ENCODE results near the gene TMEM175. TPM values are rescaled to one million over a fixed set of nuclear protein-coding genes. Genes with fewer than 3 reads are reported as not detected.

The TMEM175 gene
- total RNA-seq, 3 donors from 2014 or later: 30.1 to 39.0 (median 37.5) TPM

DNA sequence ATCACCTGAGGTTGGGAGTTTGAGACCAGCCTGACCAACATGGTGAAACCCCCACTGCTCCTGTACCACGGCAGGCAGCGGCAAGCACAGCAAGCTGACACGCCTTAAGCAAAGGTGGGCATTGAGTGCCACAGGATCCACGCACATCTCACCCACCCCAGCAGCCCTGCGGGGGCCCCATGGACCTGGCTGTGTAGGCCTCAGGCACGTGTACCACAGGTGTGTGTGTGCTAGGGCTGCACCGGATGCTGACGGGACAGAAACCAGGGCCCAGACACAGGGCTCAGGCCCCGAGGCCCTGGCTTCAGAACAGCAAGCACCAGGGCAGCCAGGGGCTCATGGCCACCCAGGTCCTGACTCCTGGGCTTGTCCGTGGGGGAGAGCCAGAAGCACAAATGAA lies 46.9 kb upstream of the TMEM175 start:
- Histone ChIP-seq H3K4me3 (no peak overlapping the region), H3K9me3 (no peaks in the 10 kb centered on the region), H3K36me3 (ENCODE audit: low read depth) (peaks cover 7% of the 10 kb centered on the region), H3K4me1 (ENCODE audit: low read depth) (no peaks in the 10 kb centered on the region)
- ATAC-seq: no peak
- TF ChIP-seq, protein P1, sequence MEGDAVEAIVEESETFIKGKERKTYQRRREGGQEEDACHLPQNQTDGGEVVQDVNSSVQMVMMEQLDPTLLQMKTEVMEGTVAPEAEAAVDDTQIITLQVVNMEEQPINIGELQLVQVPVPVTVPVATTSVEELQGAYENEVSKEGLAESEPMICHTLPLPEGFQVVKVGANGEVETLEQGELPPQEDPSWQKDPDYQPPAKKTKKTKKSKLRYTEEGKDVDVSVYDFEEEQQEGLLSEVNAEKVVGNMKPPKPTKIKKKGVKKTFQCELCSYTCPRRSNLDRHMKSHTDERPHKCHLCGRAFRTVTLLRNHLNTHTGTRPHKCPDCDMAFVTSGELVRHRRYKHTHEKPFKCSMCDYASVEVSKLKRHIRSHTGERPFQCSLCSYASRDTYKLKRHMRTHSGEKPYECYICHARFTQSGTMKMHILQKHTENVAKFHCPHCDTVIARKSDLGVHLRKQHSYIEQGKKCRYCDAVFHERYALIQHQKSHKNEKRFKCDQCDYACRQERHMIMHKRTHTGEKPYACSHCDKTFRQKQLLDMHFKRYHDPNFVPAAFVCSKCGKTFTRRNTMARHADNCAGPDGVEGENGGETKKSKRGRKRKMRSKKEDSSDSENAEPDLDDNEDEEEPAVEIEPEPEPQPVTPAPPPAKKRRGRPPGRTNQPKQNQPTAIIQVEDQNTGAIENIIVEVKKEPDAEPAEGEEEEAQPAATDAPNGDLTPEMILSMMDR (IDR thresholded peaks at IDR 0.05): no peak
- DNase-seq: no peak
- intact Hi-C loops (cut with DNase I, micrococcal nuclease): no loop called here

DNA sequence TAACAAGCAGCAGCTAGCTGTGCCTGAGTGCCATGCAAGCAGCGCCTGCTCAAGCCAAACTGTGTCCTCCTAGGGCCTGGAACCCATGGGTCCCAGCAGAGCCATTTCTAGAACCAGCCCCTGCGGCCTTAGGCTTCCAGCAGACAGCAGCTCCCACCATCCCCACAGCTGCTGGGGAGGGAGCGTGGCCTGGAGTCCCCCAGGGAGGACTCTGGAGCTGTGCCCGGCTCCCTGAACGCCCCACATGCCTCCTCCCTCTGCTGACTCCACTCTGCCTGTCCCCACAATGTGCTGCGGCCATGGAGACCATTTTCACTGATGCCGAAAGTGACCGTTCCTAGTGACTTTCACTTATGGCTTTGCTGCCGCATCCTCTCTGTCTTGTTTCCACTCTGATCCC lies 46.0 kb upstream of the TMEM175 start:
- no peak overlapping the region for H3K4me3 ChIP-seq
- TF ChIP-seq, protein P1 (IDR thresholded peaks at IDR 0.05): no peak
- ATAC-seq: no peak
- no peaks in the 10 kb centered on the region for H3K4me1 ChIP-seq (ENCODE audit: low read depth)
- intact Hi-C loops (cut with DNase I, micrococcal nuclease): no loop called here
- H3K9me3 ChIP-seq: no peaks in the 10 kb centered on the region
- DNase-seq: no peak
- peaks cover 7% of the 10 kb centered on the region for H3K36me3 ChIP-seq (ENCODE audit: low read depth)

DNA sequence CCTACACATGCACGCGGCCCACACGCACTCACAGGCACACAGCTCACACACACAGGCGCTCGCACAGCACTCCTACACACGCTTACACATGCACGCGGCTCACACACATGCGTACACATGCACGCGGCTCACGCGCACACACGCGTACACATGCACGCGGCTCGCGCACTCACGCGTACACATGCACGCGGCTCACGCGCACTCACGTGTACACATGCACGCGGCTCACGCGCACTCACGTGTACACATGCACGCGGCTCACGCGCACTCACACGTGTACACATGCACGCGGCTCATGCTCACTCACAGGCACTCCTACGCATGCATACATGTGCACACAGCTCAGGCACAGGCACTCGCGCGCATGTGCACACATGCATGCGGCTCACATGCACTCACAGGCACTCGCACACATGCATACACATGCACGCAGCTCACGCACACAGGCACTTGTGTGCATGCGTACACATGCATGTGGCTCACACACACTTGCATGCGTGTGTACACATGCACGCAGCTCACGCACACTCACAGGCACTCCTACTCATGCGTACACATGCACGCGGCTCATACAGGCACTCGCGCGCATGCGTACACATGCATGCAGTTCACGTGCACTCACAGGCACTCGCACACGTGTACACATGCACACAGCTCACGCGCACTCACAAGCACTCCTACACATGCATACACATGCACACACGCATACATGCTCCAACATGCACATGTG lies 45.1 kb upstream of the TMEM175 start:
- H3K9me3 ChIP-seq: no peaks in the 10 kb centered on the region
- H3K4me1 ChIP-seq (ENCODE audit: low read depth): no peaks in the 10 kb centered on the region
- TF ChIP-seq, protein P1 (IDR thresholded peaks at IDR 0.05): no peak
- DNase-seq (no peak), ATAC-seq (no peak)
- no peak overlapping the region for H3K4me3 ChIP-seq
- intact Hi-C loops (cut with DNase I, micrococcal nuclease): no loop called here
- H3K36me3 ChIP-seq (ENCODE audit: low read depth): peaks cover 3% of the 10 kb centered on the region

DNA sequence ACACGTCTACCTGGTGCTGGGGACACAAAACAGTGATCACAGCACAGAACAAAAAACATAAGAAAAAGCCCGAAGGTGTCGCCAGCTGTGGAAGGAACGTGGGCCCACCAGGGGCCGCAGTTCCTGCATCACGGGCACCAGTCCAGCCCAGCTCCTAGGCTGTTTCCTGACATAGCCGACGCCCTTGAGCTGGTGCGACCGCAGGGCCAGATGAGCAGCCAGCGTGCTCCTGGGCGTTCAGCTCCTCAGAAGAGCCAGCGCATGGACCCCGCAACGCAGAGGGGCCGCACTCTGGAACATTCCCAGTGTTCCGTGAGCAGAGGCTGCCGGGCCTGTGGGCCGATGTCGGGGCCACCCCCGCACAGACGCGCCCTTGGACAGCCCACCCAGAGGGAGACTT lies 44.2 kb upstream of the TMEM175 start:
- H3K4me1 ChIP-seq (ENCODE audit: low read depth): no peaks in the 10 kb centered on the region
- H3K9me3 ChIP-seq: no peaks in the 10 kb centered on the region
- TF ChIP-seq, protein P1 (IDR thresholded peaks at IDR 0.05): no peak
- no peak for ATAC-seq
- no peak for DNase-seq
- no peak overlapping the region for H3K4me3 ChIP-seq
- intact Hi-C loops (cut with DNase I, micrococcal nuclease): no loop called here
- peaks cover 3% of the 10 kb centered on the region for H3K36me3 ChIP-seq (ENCODE audit: low read depth)

DNA sequence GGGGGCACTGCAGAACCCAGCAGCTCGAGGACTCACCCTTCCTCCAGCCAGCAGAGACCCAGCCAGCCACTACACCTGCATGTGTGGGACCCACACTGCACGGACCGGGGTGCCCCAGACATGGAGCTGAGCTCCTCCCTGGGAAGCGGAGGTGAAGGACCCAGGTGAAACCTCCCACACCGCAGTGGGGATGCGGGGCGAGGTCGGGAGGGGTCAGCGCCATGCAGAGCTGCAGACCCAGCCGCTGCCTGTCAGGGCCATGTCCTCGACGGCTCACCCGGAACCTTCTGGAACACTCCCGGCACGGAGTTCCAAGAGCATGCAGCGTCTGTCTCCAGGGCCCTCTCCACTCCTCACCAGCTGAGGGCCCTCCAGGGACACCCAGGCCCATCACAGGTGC lies 42.7 kb upstream of the TMEM175 start:
- ATAC-seq (no peak), DNase-seq (no peak)
- no peaks in the 10 kb centered on the region for H3K9me3 ChIP-seq
- no peak overlapping the region for H3K4me3 ChIP-seq
- TF ChIP-seq, protein P1 (IDR thresholded peaks at IDR 0.05): no peak
- H3K36me3 ChIP-seq (ENCODE audit: low read depth): peaks cover 7% of the 10 kb centered on the region
- no peaks in the 10 kb centered on the region for H3K4me1 ChIP-seq (ENCODE audit: low read depth)
- intact Hi-C loops (cut with DNase I, micrococcal nuclease): no loop called here

All from mucosa of descending colon (tissue), 3 donors.